ENCODE data around the gene HRH3. TPM values are rescaled to one million over a fixed set of nuclear protein-coding genes. Genes with fewer than 3 reads are reported as not detected.

Gene HRH3
- total RNA-seq, 1 donor: not detected

DNA sequence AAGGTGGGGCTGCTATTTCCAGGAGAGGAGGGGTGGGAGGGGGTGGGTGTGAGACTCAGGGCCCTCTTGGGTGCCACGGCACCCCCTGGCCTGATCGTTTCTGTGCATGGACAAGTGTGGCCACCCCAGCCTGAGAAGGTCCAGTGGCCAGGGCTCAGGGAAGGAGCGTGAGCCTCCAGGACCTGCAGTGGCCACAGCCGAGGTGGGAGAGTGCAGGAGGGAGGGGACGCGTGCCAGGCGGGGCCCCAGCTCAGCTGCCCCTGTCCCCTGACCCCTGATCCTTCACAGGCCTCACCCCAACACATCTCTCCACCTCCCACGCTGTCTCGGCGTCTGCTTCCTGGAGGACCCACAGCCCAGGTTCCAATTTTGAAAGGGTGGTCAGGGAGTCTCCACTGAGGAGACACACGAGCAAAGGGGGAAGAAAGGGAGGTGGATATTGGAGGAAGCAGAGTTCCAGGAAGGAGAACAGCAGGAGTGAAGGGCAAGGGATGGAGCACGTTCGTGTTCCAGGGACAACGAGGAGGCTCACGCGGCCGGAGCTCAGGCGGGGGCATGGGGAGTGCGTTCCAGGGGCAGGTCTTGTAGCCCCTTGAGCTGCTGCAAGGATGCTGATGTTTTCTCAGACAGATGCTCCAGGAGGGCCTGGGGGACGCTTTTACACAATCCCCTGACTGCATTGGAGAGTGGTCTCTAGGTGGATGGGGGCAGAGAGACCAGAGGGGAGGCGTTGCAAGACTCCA is 4.2 kb upstream of the HRH3 start:
- no peak for DNase-seq (ENCODE audit: low read depth)
- no peak for TF ChIP-seq CTCF (IDR thresholded peaks at IDR 0.05; ENCODE audit: insufficient read depth, low read length)

GRCh38 chr20:62223571-62223970 is 3.5 kb upstream of the HRH3 start:
- no peak for DNase-seq (ENCODE audit: low read depth)
- TF ChIP-seq CTCF (IDR thresholded peaks at IDR 0.05; ENCODE audit: insufficient read depth, low read length): no peak
- no peak overlapping the region for H3K4me3 ChIP-seq (ENCODE audit: low read depth, low read length)

More for the DNA sequence above, 4.2 kb upstream of the HRH3 start:
- H3K4me3 ChIP-seq (ENCODE audit: low read depth, low read length): no peak overlapping the region

GRCh38 chr20:62222972-62223371 is 2.9 kb upstream of the HRH3 start:
- no peak overlapping the region for H3K4me3 ChIP-seq (ENCODE audit: low read depth, low read length)
- TF ChIP-seq CTCF (IDR thresholded peaks at IDR 0.05; ENCODE audit: insufficient read depth, low read length): no peak
- DNase-seq (ENCODE audit: low read depth): no peak

GRCh38 chr20:62222266-62222850 is 2.3 kb upstream of the HRH3 start:
- DNase-seq (ENCODE audit: low read depth): no peak
- no peak for TF ChIP-seq CTCF (IDR thresholded peaks at IDR 0.05; ENCODE audit: insufficient read depth, low read length)
- H3K4me3 ChIP-seq (ENCODE audit: low read depth, low read length): no peak overlapping the region

DNA sequence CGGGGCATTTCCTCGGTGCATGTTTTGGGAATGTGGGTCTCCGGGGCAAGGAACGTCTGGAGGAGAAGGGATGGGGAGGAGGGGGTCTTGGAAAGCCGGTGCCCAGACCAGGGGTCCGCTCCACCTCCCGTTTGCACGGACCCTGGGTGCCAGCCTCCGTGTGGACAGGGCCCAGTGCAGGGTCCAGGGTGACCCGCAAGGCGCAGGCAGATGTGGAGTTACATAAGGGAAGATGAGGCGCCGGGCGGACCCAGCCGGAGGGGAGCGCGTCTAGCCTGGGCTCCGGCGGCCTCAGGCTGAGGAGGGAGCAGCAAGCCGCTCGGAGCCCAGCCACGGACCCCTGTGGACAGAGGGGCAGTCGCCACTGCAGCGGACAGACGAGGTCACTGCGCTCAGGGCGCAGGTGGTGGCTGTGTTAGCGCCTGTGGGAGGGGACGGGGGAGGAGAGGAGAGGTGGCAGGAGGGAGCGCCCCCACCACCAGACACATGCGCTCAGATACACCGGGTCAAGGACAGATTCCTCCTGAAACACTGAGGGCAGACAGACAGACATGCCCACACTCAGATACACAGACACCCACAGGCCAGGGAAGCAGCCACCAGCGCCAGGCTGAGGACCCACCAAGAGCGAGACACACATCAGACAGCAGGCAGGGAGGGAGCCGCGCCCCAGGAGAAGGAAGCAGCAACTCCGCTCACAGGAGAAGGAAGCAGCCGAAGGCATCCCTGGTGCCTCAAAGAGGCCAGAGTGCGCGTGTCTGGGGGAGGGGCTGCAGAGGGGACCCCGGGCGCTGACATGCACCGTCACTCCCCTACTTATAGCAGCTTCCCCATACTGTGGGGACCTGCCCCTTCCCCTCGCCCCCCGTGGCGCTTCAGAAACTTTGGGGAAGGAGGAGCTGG is 839 bp upstream of the HRH3 start:
- TF ChIP-seq CTCF (IDR thresholded peaks at IDR 0.05; ENCODE audit: insufficient read depth, low read length): no peak
- no peak overlapping the region for H3K4me3 ChIP-seq (ENCODE audit: low read depth, low read length)
- no peak for DNase-seq (ENCODE audit: low read depth)

GRCh38 chr20:62219101-62219991 is 732 bp downstream of the HRH3 start:
- no peak overlapping the region for H3K4me3 ChIP-seq (ENCODE audit: low read depth, low read length)
- DNase-seq (ENCODE audit: low read depth): no peak
- no peak for TF ChIP-seq CTCF (IDR thresholded peaks at IDR 0.05; ENCODE audit: insufficient read depth, low read length)

All from fibroblast of the aortic adventitia (primary cell).